ENCODE data around the gene S1PR2. TPM values are rescaled to one million over a fixed set of nuclear protein-coding genes. Genes with fewer than 3 reads are reported as not detected.

S1PR2 gene
- total and polyA plus RNA-seq, 9 of the 15 experiments (the other 6 are each of a cell fraction or from before 2014, with no cell fraction given): 1.5 to 3.9 (median 2.0) TPM

DNA sequence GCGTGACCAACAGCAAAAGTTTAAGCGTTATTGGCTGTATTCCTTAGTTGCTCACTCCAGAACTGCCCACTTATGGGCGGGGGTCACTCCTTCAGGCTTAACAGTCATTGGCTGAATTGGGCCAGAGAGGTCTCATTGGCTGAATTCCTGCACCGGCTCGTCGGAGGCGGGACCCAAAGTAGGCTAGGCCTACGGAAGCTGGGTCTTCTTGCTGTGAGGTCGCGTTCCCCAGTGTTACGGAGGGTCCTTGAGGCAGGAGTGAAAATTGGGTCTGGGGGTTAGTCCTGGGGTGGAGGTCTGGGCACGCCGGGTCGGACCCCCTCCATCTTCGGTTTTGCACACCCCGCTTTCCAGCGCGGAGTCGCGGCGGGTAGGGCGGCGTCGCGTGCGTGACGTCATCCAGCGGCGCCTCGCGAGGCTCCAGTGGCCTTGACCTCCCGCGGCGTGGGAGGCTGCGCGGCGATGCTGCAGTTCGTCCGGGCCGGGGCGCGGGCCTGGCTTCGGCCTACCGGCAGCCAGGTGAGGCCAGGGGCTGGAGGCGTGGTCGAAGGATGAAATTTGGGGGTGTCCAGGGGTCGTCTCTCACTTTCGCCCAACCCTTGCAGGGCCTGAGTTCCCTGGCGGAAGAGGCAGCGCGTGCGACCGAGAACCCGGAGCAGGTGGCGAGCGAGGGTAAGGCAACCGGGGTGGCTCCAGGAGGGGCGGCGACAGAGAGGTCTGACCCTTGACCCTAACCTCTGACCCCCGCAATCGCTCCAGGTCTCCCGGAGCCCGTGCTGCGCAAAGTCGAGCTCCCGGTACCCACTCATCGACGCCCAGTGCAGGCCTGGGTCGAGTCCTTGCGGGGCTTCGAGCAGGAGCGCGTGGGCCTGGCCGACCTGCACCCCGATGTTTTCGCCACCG, 20.9 kb upstream of the S1PR2 start, which contains the start of gene MRPL4 (continued):
- TF ChIP-seq ZNF449 (CRISPR knock-in tag; IDR thresholded peaks at IDR 0.05): no peak
- TF ChIP-seq, protein P1, sequence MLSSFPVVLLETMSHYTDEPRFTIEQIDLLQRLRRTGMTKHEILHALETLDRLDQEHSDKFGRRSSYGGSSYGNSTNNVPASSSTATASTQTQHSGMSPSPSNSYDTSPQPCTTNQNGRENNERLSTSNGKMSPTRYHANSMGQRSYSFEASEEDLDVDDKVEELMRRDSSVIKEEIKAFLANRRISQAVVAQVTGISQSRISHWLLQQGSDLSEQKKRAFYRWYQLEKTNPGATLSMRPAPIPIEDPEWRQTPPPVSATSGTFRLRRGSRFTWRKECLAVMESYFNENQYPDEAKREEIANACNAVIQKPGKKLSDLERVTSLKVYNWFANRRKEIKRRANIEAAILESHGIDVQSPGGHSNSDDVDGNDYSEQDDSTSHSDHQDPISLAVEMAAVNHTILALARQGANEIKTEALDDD (IDR thresholded peaks at IDR 0.05): no peak
- TF ChIP-seq NR2C2 (CRISPR knock-in tag; IDR thresholded peaks at IDR 0.05): peak; percentile 95
- TF ChIP-seq NR2C2 (tag; IDR thresholded peaks at IDR 0.05): peak; percentile 99
- peak; percentile 72 for TF ChIP-seq ELF1 (tag; IDR thresholded peaks at IDR 0.05)
- peak; percentile 64; the same call in 1 of the 2 replicates for TF ChIP-seq ZBED1 (IDR thresholded peaks at IDR 0.05)
- no peak for TF ChIP-seq ZNF699 (CRISPR knock-in tag; IDR thresholded peaks at IDR 0.05; ENCODE audit: insufficient replicate concordance)
- TF ChIP-seq FOS (IDR thresholded peaks at IDR 0.05; ENCODE audit: extremely low read depth, insufficient read length): peak; percentile 89
- peak; percentile 70 for TF ChIP-seq POLR2AphosphoS5 (IDR thresholded peaks at IDR 0.05; ENCODE audit: control insufficient read depth, insufficient read depth, low read depth, low read length)
- TF ChIP-seq GTF2A2 (tag; IDR thresholded peaks at IDR 0.05): no peak; the same call in 1 of the 2 replicates
- TF ChIP-seq CREB3 (tag; conservative IDR thresholded peaks at IDR 0.05; ENCODE audit: low read depth): 0 out of 2 replicates have a peak, but pooled peaks have one; percentile 64
- peak; percentile 16 to 41; a peak in 1 of 4 replicates for TF ChIP-seq RCOR1 (IDR thresholded peaks at IDR 0.05; ENCODE audit: borderline replicate concordance in 1 of 2, low read depth in 2 of 2, low read length in 2 of 2)
- no peak for TF ChIP-seq FUS (optimal IDR thresholded peaks at IDR 0.05; ENCODE audit: low read depth, low read length)
- no peak for TF ChIP-seq SMARCC2 (IDR thresholded peaks at IDR 0.05; ENCODE audit: low read depth)
- TF ChIP-seq, protein P2, sequence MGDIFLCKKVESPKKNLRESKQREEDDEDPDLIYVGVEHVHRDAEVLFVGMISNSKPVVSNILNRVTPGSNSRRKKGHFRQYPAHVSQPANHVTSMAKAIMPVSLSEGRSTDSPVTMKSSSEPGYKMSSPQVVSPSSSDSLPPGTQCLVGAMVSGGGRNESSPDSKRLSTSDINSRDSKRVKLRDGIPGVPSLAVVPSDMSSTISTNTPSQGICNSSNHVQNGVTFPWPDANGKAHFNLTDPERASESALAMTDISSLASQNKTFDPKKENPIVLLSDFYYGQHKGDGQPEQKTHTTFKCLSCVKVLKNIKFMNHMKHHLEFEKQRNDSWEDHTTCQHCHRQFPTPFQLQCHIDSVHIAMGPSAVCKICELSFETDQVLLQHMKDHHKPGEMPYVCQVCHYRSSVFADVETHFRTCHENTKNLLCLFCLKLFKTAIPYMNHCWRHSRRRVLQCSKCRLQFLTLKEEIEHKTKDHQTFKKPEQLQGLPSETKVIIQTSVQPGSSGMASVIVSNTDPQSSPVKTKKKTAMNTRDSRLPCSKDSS (IDR thresholded peaks at IDR 0.05; ENCODE audit: low read depth, partially characterized antibody): no peak
- TF ChIP-seq, protein P3, sequence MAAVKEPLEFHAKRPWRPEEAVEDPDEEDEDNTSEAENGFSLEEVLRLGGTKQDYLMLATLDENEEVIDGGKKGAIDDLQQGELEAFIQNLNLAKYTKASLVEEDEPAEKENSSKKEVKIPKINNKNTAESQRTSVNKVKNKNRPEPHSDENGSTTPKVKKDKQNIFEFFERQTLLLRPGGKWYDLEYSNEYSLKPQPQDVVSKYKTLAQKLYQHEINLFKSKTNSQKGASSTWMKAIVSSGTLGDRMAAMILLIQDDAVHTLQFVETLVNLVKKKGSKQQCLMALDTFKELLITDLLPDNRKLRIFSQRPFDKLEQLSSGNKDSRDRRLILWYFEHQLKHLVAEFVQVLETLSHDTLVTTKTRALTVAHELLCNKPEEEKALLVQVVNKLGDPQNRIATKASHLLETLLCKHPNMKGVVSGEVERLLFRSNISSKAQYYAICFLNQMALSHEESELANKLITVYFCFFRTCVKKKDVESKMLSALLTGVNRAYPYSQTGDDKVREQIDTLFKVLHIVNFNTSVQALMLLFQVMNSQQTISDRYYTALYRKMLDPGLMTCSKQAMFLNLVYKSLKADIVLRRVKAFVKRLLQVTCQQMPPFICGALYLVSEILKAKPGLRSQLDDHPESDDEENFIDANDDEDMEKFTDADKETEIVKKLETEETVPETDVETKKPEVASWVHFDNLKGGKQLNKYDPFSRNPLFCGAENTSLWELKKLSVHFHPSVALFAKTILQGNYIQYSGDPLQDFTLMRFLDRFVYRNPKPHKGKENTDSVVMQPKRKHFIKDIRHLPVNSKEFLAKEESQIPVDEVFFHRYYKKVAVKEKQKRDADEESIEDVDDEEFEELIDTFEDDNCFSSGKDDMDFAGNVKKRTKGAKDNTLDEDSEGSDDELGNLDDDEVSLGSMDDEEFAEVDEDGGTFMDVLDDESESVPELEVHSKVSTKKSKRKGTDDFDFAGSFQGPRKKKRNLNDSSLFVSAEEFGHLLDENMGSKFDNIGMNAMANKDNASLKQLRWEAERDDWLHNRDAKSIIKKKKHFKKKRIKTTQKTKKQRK (IDR thresholded peaks at IDR 0.05; ENCODE audit: borderline replicate concordance, low read depth, low read length): peak; percentile 29; the same call in 1 of the 2 replicates
- TF ChIP-seq BRD9 (IDR thresholded peaks at IDR 0.05; ENCODE audit: low read depth, partially characterized antibody): no peak
- 0 out of 2 replicates have a peak, but pooled peaks have one; percentile 39 for TF ChIP-seq EP300 (IDR thresholded peaks at IDR 0.05; ENCODE audit: low read length)

Measured in K562 (cell line).